Hindlimb muscle (tissue), 1 donor: Measurements from ENCODE around the gene DNAJC13. TPM values are rescaled to one million over a fixed set of nuclear protein-coding genes. Genes with fewer than 3 reads are reported as not detected.
A peak's percentile ranks its signal among the peaks of the same experiment; 100 is the strongest.
"Not testable (repeated sequence)": the region's sequence is repeated elsewhere in the genome, so short reads cannot be mapped to it uniquely, and the experiment has no call there.

Experiments used
- DNase-seq: peaks from one replicate; pipeline ENCODE4 v3.0.0-alpha.2; 2013
- polyA plus RNA-seq: library from polyadenylated mRNA; unstranded; fragments of 120-200 nt; gene quantifications from one replicate; pipeline ENCODE4 v1.2.1, GENCODE V29; 2013; ENCODE audit not compliant: insufficient read length

Gene DNAJC13
- polyA plus RNA-seq, 1 donor, result 34.1 TPM

GRCh38 chr3:132549890-132550578 is 132.7 kb downstream of the DNAJC13 start:
- DNase-seq, result no peak

DNA sequence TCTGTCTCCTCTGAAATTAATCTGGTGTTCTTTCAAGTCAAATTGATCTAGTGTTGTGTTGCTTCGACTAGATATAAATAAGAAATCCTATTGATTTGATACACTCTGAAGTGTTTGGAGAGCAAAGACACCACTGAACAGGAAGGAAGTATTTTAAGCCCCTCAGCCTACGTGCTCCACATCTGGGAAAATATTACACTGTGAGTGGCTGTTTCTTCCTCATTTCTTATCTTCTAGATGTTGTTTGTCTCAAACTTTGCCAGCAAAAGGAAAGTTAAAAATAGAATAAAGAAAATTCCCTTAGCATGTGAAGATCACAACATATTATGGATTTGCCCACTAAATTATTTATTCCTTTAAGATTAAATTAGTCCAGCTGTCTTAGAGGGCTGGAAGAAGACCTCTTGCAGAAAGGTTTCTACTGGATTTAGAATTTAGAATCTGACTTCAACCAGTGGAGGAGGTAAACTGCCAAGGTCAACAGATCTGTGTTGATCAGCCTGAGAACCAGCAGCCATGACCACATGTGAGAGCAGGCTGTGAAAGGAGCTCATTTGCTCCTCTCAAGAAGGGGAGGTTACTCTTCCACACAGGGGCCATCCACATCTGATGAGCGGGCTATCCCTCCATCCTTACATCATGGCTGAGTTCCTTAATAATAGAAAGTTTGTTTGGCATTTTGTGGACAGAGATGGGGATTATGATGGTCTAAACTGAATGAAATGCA is 133.4 kb downstream of the DNAJC13 start:
- DNase-seq, result no peak

DNA sequence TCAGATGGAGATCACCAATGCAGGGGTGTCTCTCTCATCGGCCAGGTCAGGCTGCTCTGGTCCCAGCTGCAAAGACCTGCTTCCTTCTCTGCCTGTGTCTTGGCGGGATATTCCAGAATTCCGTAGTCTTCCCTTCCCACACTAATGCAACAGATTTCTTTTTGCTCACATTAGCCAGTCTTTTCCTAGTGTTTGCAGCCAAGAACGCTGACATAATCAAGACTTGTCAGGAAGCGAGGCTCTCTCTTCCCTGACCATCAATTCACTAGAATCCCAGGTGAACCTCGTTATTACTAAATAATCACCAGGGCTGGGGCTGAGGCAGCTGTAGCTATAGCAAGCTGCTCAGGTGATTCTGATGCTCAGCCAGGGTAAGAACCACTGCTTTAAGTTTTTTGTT is 136.5 kb downstream of the DNAJC13 start:
- DNase-seq, result peak; percentile 79

DNA sequence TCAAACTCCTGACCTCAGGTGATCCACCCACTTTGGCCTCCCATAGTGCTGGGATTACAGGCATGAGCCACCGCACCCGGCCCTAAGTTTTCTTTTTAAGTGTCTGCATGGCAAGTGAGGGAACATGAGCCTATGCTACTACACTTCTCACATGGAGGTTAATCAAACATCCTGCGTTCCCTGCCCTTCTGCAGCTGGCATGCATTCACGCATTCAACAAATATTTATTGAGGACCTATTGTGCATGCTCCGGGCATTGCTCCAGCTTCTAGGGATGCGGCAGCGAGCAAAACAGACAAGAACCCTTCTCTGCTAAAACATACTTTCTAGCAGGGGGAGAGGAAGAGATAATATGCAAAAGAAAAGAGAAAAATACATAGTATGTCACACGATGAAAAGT is 137.1 kb downstream of the DNAJC13 start:
- no peak for DNase-seq

DNA sequence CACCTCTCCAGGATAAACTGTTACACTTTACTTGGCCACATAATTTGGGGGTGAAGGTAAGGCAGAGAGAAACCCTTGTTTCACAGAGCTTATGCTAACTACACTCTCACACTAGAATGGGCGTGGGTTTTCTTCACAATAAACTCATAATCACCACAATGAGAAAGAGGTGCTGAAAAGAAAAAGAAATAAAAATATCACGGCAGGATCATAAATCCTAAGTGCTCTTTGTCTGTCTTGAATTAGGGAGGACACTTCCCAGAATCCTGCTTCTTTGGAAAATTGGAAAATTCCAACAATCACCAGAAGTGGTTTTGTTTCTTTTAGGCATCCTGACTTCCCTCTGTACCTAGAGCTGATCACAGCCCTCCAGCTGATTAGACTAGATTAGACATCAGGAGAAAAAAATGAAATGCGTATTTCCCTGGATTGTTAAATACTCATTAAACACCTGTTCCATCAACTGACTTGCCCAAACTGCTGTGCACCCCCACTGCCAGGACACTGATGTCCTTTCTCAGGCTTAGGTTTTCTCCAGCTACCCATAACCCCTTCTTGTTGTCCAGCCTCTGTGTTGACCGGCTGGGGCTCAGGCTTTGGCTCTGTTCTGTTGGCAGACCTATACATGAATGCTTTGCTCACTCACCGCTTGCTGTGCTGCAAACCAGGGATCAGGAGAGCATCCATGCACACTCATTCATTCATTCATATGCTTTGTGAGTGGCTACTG is 138.2 kb downstream of the DNAJC13 start:
- no peak for DNase-seq

- DNase-seq, result not testable (repeated sequence)
Observed at GRCh38 chr3:132556036-132556386, 138.7 kb downstream of the DNAJC13 start.

- DNase-seq, result peak; percentile 76
Observed at GRCh38 chr3:132556508-132557159, 139.3 kb downstream of the DNAJC13 start.

- no peak for DNase-seq
Observed at GRCh38 chr3:132561003-132561402, 143.7 kb downstream of the DNAJC13 start.

GRCh38 chr3:132563420-132564069 is 146.2 kb downstream of the DNAJC13 start:
- DNase-seq, result no peak

DNA sequence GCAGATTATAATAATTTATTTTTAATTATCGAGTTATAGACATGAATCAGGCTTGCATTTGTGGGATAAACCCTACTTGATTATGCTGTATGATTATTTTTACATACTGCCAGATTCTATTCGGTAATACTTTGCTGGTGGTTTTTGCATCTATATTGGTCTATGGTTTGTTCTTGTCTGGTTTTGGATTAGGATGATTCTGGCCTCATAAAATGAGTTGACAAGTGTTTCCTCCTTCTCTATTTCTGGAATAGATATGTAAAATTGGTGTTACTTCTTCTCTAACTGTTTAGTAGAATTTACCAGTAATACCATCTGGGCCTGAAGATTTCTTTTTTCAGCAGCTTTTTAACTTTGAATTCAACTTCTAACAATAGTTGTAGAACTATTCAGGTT is 146.8 kb downstream of the DNAJC13 start:
- DNase-seq, result no peak

- no peak for DNase-seq
Observed at GRCh38 chr3:132568422-132568821, 151.1 kb downstream of the DNAJC13 start.

DNA sequence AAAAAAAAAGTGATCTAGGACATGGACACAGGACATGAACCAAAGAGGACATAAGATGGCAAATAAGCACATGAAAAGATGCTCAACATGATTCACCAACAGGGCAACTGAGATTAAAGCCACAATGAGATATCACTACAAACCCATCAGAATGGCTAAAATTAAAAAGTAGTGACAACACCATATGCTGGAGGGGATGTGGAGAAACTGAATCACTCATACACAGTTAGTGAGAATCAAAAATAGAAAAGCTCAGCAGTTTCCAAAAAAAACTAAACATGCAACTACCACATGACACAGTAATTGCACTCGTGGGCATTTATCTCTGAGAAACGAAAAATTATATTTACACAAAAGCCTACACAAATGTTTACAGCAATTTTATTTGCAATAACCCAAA is 151.9 kb downstream of the DNAJC13 start:
- no peak for DNase-seq

DNA sequence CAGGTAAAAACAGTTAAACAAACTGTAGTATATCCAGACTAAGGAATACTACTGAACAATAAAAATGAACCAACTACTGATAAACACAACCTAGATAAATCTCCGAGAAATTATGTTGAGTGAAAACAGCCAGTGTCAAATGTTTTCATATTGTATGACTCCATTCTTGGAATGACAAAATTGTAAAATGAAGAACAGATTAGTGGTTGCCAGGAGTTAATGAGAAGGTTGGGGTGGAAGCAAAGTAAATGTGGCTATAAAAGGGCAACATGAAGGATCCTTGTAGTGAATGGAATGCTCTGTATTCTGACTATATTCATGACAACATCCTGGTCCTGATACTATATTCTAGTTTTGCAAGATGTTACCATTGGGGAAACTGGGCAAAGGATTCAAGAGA is 152.3 kb downstream of the DNAJC13 start:
- DNase-seq, result no peak

DNA sequence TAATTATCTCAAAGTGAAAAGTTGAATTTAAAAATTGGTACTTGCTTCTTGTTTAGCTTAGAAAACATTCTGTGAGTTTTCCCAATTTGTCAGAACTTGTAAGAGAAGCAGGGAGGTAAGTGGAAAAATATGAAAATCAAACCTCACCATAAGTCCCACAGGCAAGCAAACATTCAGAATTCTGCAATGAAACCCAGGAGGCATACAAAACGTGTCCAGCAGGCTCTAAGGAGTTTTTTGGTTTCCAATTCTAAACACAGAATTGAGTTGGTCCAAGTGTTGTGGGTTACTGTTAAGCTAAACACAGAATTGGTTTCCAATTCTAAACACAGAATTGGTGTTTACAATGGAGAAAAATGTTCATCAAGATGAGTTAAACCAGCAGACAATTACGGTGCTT is 152.7 kb downstream of the DNAJC13 start:
- no peak for DNase-seq

DNA sequence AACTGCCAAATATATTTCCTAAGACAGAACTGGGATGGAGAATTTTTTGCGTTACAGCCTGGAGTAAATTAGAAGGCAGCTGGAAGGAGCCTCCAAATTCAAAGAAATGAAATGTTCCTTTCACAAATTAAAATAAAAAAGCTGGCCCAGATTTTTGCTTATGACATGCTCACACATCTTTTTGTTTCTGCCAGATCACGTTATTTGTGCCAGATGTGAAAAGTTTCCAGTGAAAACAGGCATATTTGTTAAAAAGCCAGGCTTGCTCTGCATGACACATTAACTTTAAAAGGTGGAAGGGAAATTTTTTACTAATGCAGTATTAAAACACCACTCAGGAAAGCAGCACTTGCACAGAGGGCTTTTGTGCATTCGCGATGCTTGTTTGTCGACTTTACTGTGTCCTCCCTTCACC is 156.5 kb downstream of the DNAJC13 start:
- DNase-seq, result peak; percentile 72

GRCh38 chr3:132587401-132587800 is 170.1 kb downstream of the DNAJC13 start:
- DNase-seq, result no peak

Other genes starting within 250 kb of the DNAJC13 start
- 0.81 TPM for gene ACP3, start 100.1 kb upstream of the DNAJC13 start, polyA plus RNA-seq
- 0.76 TPM for gene ACKR4, start 179.8 kb downstream of the DNAJC13 start, polyA plus RNA-seq
- 12.7 TPM for gene ACAD11, start 242.3 kb downstream of the DNAJC13 start, polyA plus RNA-seq
- 30.6 TPM for gene UBA5, start 242.8 kb downstream of the DNAJC13 start, polyA plus RNA-seq